H1 (cell line): ENCODE data around the gene CCDC159. TPM values are rescaled to one million over a fixed set of nuclear protein-coding genes. Genes with fewer than 3 reads are reported as not detected.

Source experiments
- NRF1 ChIP-seq: IDR thresholded peaks from 2 replicates; pipeline ENCODE4 v1.6.1; 2011; ENCODE audit warnings: mild to moderate bottlenecking, low read depth, low read length, improper control_type of control experiment
- POLR2A ChIP-seq, 2 experiments: IDR thresholded peaks; 1 replicate in 1 of 2; 2 replicates in 1 of 2; pipeline ENCODE4 v1.6.1; 2011; ENCODE audit warnings: low read depth in 2 of 2, low read length in 2 of 2, mild to moderate bottlenecking in 2 of 2; ENCODE audit errors: control extremely low read depth in 1 of 2
- polyA plus RNA-seq, 7 experiments: library from polyadenylated mRNA; depleted of rRNA in 3 of 7; stranded (reverse) in 5 of 7; unstranded in 2 of 7; fragments of >200 nt in 5 of 7; fragments of 200-250 nt in 2 of 7; gene quantifications; 1 replicate in 5 of 7; 2 replicates in 1 of 7; 4 replicates in 1 of 7; pipeline versions ENCODE4 v1.2.1 to v1.2.3, GENCODE V29; 2011 to 2013; ENCODE audit warnings: missing spikeins in 2 of 7, mixed read lengths in 2 of 7
- total RNA-seq: library from RNA; stranded (reverse); fragmentation: NEBNext Ultra II Directional; extraction: Animal tissue kit (Norgen Biotek cat#: 25700); gene quantifications from 2 replicates; pipeline ENCODE4 v1.2.1, GENCODE V29; 2021
- TF ChIP-seq, protein P1 (sequence below): IDR thresholded peaks from 2 replicates; pipeline ENCODE4 v1.6.1; 2012; ENCODE audit warnings: inconsistent platforms

CCDC159 gene
- total and polyA plus RNA-seq, 2 of the 8 experiments (the other 6 are each of a cell fraction or from before 2014, with no cell fraction given) = 4.0 to 5.4 TPM

DNA sequence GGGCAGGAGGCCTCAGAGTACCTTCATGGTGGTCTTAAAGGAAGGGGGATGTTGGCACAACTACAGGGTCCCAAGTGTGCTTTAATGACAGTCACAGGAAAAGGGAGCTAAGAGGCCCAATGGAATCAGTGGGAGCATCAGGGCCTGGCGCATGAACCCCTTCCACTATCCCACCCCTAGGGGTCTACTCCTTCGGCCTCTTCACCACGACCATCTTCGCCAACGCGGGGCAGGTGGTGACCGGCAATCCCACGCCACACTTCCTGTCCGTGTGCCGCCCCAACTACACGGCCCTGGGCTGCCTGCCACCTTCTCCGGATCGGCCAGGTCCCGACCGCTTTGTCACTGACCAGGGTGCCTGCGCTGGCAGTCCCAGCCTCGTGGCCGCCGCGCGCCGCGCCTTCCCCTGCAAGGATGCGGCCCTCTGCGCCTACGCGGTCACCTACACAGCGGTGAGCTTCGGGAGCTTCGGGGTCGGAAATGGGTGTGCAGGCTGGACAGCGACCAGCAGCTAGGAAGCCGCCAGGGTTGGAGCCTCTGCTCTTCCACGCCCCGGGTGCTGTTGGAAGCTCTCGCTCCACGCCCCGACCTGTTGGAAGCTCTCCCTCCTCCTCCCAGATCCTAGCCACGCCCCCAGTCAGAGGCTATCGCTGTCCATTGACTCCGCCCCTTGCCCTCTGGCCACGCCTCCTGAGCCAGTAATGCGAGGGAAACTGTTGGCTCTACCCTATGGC is 14.9 kb downstream of the CCDC159 start (continued):
- TF ChIP-seq POLR2A (IDR thresholded peaks at IDR 0.05; ENCODE audit: control extremely low read depth in 1 of 2, low read depth in 2 of 2, low read length in 2 of 2) = peak in 1 of 2 experiments; percentile 46; a peak in 1 of 3 replicates
- TF ChIP-seq, protein P1, sequence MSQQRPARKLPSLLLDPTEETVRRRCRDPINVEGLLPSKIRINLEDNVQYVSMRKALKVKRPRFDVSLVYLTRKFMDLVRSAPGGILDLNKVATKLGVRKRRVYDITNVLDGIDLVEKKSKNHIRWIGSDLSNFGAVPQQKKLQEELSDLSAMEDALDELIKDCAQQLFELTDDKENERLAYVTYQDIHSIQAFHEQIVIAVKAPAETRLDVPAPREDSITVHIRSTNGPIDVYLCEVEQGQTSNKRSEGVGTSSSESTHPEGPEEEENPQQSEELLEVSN = peak; percentile 89
- no peak for TF ChIP-seq NRF1
